ENCODE results near the gene AAK1. TPM values are rescaled to one million over a fixed set of nuclear protein-coding genes. Genes with fewer than 3 reads are reported as not detected.

The AAK1 gene
- total RNA-seq, 2 experiments from 2014 or later: 114 to 115 TPM

DNA sequence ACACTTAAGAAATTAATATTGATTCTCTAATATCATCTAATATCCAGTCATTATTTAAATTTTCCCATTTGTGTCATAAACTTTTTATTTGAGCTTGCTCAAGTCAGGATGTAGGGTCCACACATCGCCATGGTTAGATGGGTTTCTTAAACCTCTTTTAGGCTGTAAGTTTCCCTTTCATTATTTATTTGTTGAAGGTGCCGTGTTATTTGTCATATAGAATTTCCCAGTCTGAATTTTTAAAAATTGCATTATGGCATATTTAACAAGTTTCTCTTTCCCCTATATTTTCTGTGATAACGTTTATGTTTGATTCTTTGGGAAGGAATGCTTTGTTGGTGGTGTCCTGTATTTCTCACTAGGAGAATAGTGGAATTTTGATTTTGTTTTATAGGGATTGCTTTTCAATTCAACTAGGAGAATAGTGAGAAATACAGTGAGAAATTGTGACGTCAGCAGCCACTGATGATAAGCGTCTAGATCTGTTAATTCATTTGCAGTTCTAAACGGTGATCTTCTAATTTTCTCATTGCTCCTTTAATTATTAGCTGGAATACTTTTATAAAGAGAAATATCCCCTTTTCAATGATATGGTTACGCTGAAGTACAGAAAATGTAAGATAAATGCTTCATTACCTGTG is 44.6 kb upstream of the AAK1 start:
- intact Hi-C loops (cut with micrococcal nuclease): loop anchor here (2.0 kb wide), 1 partner anchor 43 kb away; no protein-coding TSS in a partner anchor
- H3K36me3 Mint-ChIP-seq (ENCODE audit: low read depth): no peaks in the 10 kb centered on the region
- TF ChIP-seq, protein P1, sequence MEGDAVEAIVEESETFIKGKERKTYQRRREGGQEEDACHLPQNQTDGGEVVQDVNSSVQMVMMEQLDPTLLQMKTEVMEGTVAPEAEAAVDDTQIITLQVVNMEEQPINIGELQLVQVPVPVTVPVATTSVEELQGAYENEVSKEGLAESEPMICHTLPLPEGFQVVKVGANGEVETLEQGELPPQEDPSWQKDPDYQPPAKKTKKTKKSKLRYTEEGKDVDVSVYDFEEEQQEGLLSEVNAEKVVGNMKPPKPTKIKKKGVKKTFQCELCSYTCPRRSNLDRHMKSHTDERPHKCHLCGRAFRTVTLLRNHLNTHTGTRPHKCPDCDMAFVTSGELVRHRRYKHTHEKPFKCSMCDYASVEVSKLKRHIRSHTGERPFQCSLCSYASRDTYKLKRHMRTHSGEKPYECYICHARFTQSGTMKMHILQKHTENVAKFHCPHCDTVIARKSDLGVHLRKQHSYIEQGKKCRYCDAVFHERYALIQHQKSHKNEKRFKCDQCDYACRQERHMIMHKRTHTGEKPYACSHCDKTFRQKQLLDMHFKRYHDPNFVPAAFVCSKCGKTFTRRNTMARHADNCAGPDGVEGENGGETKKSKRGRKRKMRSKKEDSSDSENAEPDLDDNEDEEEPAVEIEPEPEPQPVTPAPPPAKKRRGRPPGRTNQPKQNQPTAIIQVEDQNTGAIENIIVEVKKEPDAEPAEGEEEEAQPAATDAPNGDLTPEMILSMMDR (IDR thresholded peaks at IDR 0.05): no peak

GRCh38 chr2:69686813-69687212 is 43.3 kb upstream of the AAK1 start:
- H3K27me3 Mint-ChIP-seq: no peaks in the 10 kb centered on the region
- H3K9me3 Mint-ChIP-seq: no peaks in the 10 kb centered on the region
- peaks cover 66% of the 10 kb centered on the region for H3K4me1 Mint-ChIP-seq (ENCODE audit: low read depth)
- no peak overlapping the region for H3K27ac Mint-ChIP-seq
- ATAC-seq (no peak), DNase-seq (no peak)
- no peaks in the 10 kb centered on the region for H3K36me3 Mint-ChIP-seq (ENCODE audit: low read depth)
- TF ChIP-seq, protein P1 (IDR thresholded peaks at IDR 0.05): no peak
- CTCF ChIA-PET: interaction anchor here (0.8 to 1.9 kb wide), 5 partner anchors 8 to 123 kb away, joined by 3 to 7 read pairs (median 5); no protein-coding TSS in a partner anchor
- POLR2A ChIA-PET: interaction anchor here (0.9 to 1.8 kb wide), 5 partner anchors 10 to 59 kb away, joined by 3 to 5 read pairs (median 3); no protein-coding TSS in a partner anchor
- H3K4me3 Mint-ChIP-seq: no peak overlapping the region
- intact Hi-C loops (cut with micrococcal nuclease): no loop called here

More for the DNA sequence above, 44.6 kb upstream of the AAK1 start:
- H3K4me3 Mint-ChIP-seq: no peak overlapping the region
- no peak for DNase-seq
- no peak for ATAC-seq
- CTCF ChIA-PET: interaction anchor here (1.1 to 1.9 kb wide), 3 partner anchors 9 to 123 kb away, joined by 3 to 7 read pairs (median 5); no protein-coding TSS in a partner anchor
- POLR2A ChIA-PET: interaction anchor here (0.6 kb wide), 1 partner anchor 537 kb away, joined by 3 read pairs; no protein-coding TSS in a partner anchor
- no peaks in the 10 kb centered on the region for H3K27me3 Mint-ChIP-seq
- H3K9me3 Mint-ChIP-seq: no peaks in the 10 kb centered on the region
- no peak overlapping the region for H3K27ac Mint-ChIP-seq
- peaks cover 71% of the 10 kb centered on the region for H3K4me1 Mint-ChIP-seq (ENCODE audit: low read depth)

DNA sequence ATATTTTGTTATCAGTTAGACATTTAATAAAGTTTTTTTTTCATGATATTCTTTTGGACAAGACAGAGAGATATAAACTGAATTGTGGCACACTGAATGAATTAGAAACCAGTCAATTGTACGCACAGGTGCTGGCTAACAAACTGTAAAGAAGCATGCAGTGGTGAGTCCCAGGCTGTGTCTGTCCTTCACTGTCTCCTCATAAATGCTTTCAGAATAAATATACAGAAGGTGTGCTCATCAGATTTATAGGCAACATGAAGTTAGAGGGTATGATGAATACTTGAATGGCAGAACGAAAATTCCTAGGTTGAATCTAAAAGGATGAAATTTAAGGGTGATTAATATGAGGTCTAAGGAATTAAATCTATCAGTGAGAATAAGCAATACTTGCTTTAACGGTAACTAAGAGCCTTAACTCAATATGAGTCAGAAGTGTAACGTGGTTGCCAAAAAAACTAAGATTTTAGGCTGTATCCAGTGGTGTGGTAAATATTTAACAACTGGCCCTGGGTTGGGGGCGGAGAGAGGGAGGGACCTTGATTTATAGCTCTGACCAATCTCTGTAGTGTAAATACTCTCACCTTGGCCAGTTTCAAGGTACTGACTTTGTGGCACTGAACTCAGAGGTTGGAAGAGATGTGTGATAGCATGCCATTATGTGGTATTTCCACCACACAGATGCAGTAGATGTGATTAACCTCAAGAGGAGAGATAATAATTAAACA is 41.9 kb upstream of the AAK1 start:
- ATAC-seq (peak; percentile 89), DNase-seq (peak; percentile 84)
- CTCF ChIA-PET: interaction anchor here (1.1 to 1.6 kb wide), 2 partner anchors 9 to 122 kb away, joined by 3 to 5 read pairs; no protein-coding TSS in a partner anchor
- TF ChIP-seq, protein P1 (IDR thresholded peaks at IDR 0.05): no peak
- H3K27me3 Mint-ChIP-seq: no peaks in the 10 kb centered on the region
- no peaks in the 10 kb centered on the region for H3K9me3 Mint-ChIP-seq
- POLR2A ChIA-PET: interaction anchor here (1.8 kb wide), 1 partner anchor 11 kb away, joined by 5 read pairs; no protein-coding TSS in a partner anchor
- H3K27ac Mint-ChIP-seq: peak overlapping the region; percentile 48
- no peak overlapping the region for H3K4me3 Mint-ChIP-seq
- H3K4me1 Mint-ChIP-seq (ENCODE audit: low read depth): peaks cover 61% of the 10 kb centered on the region
- intact Hi-C loops (cut with micrococcal nuclease): no loop called here
- H3K36me3 Mint-ChIP-seq (ENCODE audit: low read depth): peaks cover 2% of the 10 kb centered on the region

GRCh38 chr2:69683170-69683971 is 39.8 kb upstream of the AAK1 start:
- Mint-ChIP-seq H3K4me1 (ENCODE audit: low read depth) (peaks cover 58% of the 10 kb centered on the region), H3K9me3 (no peaks in the 10 kb centered on the region), H3K4me3 (peak overlapping the region; percentile 48), H3K27ac (peak overlapping the region; percentile 86), H3K36me3 (ENCODE audit: low read depth) (peaks cover 2% of the 10 kb centered on the region), H3K27me3 (no peaks in the 10 kb centered on the region)
- ChIA-PET POLR2A (interaction anchor here (0.7 to 1.6 kb wide), 7 partner anchors 9 to 81 kb away, joined by 3 to 7 read pairs (median 4); no protein-coding TSS in a partner anchor), CTCF (interaction anchor here (1.0 to 2.7 kb wide), 11 partner anchors 10 to 118 kb away, joined by 3 to 8 read pairs (median 4); no protein-coding TSS in a partner anchor)
- intact Hi-C loops (cut with micrococcal nuclease): no loop called here
- peak; percentile 51 for ATAC-seq
- TF ChIP-seq, protein P1 (IDR thresholded peaks at IDR 0.05): no peak
- no peak for DNase-seq
